Sigmoid colon (tissue), 7 donors: ENCODE measurements around the gene ALG10. TPM values are rescaled to one million over a fixed set of nuclear protein-coding genes. Genes with fewer than 3 reads are reported as not detected.
"Not testable (repeated sequence)": the region's sequence is repeated elsewhere in the genome, so short reads cannot be mapped to it uniquely, and the experiment has no call there.

Experiments
- DNase-seq: peaks from one replicate; pipeline ENCODE4 v3.0.0-alpha.2; 2019
- H3K27ac ChIP-seq, 4 donors: fragments of 200-600 bp; sonication (generic); one replicate each; pipeline ENCODE4 v1.5.1; 2016 to 2019; ENCODE audit warnings: mild to moderate bottlenecking in 1 of 4
- H3K27me3 ChIP-seq, 3 donors: fragments of 200-600 bp; sonication (generic); one replicate each; pipeline ENCODE4 v1.5.1; 2019; ENCODE audit warnings: mild to moderate bottlenecking in 1 of 3
- H3K36me3 ChIP-seq, 4 donors: fragments of 200-600 bp; sonication (generic); one replicate each; pipeline ENCODE4 v1.5.1; 2016 to 2019
- H3K4me1 ChIP-seq, 4 donors: fragments of 200-600 bp; sonication (generic); one replicate each; pipeline ENCODE4 v1.5.1; 2017 to 2019
- H3K4me3 ChIP-seq, 4 donors: fragments of 200-600 bp; sonication (generic); one replicate each; pipeline ENCODE4 v1.5.1; 2017 to 2019; ENCODE audit warnings: mild to moderate bottlenecking in 2 of 4, moderate library complexity in 1 of 4
- H3K9me3 ChIP-seq, 4 donors: fragments of 200-600 bp in 3 of 4; sonication (generic) in 3 of 4; one replicate each; pipeline versions ENCODE4 v1.5.1 to v1.6.1; 2013 to 2019
- CTCF ChIP-seq, 4 experiments: fragments of 450-650 bp in 3 of 4; fragments of 200-600 bp in 1 of 4; IDR thresholded peaks; one replicate each; pipeline ENCODE4 v1.5.1; 2016 to 2019; ENCODE audit warnings: antibody characterized with exemption in 4 of 4, mild to moderate bottlenecking in 3 of 4, moderate library complexity in 2 of 4
- EP300 ChIP-seq, 4 donors: sonication (generic); formaldehyde crosslinking; IDR thresholded peaks; one replicate each; pipeline ENCODE4 v1.6.1; 2017; ENCODE audit warnings: antibody characterized with exemption in 4 of 4
- POLR2A ChIP-seq, 2 donors: fragments of 450-650 bp; IDR thresholded peaks; one replicate each; pipeline ENCODE4 v1.6.1; 2016; ENCODE audit warnings: antibody characterized with exemption in 2 of 2, mild to moderate bottlenecking in 2 of 2, moderate library complexity in 2 of 2
- POLR2AphosphoS5 ChIP-seq, 4 donors: sonication (generic); formaldehyde crosslinking; IDR thresholded peaks; one replicate each; pipeline ENCODE4 v1.6.1; 2017; ENCODE audit warnings: antibody characterized with exemption in 4 of 4
- WGBS, 2 donors: extraction: QIAGEN DNeasy Blood & Tissue Kit; methylation state at CpG; one replicate each; pipeline ENCODE4 v1.1.7; 2013; 5-methylcytosine and 5-hydroxymethylcytosine counted together
- intact Hi-C: fragments of 100-400 bp; cut with DNase I; formaldehyde crosslinking; loops from one replicate; pipeline ENCODE4 v1.15.1; 2023
- polyA plus RNA-seq, 3 donors: library from polyadenylated mRNA; stranded (reverse); fragments of 200-250 nt; gene quantifications; one replicate each; pipeline ENCODE4 v1.2.3, GENCODE V29; 2013
- total RNA-seq, 4 donors: library from RNA; depleted of rRNA; stranded (reverse); fragments of >200 nt; gene quantifications; one replicate each; pipeline ENCODE4 v1.1.0, GENCODE V29; 2016
- donor health status: healthy with polysubstance abuse.
- donor health status: Bipolar disorder and iron deficiency.
- donor health status: healthy.

The ALG10 gene
- total and polyA plus RNA-seq, 7 donors: 1.6 to 7.9 (median 4.3) TPM; not detected in 1

- Histone ChIP-seq H3K9me3 (no peaks in the 10 kb centered on the region), H3K4me3 (no peak overlapping the region), H3K36me3 (no peaks in the 10 kb centered on the region), H3K27me3 (no peaks in the 10 kb centered on the region), H3K27ac (no peak overlapping the region), H3K4me1 (no peaks in the 10 kb centered on the region)
- intact Hi-C loops: no loop called here
- DNase-seq: no peak
- 66 to 68% methylated on average over 3 of the region's 3 CpGs for WGBS, 2 donors
- TF ChIP-seq POLR2AphosphoS5 (IDR thresholded peaks at IDR 0.05) (no peak), EP300 (IDR thresholded peaks at IDR 0.05) (no peak), CTCF (IDR thresholded peaks at IDR 0.05) (no peak), POLR2A (IDR thresholded peaks at IDR 0.05) (no peak)
These were observed 33.4 kb upstream of the ALG10 start for GRCh38 chr12:33988913-33989312.

GRCh38 chr12:33994857-33995808, 27.2 kb upstream of the ALG10 start:
- H3K4me3 ChIP-seq: no peak overlapping the region
- TF ChIP-seq POLR2AphosphoS5 (IDR thresholded peaks at IDR 0.05): no peak
- TF ChIP-seq CTCF (IDR thresholded peaks at IDR 0.05): no peak
- TF ChIP-seq POLR2A (IDR thresholded peaks at IDR 0.05): no peak
- TF ChIP-seq EP300 (IDR thresholded peaks at IDR 0.05): no peak
- no peaks in the 10 kb centered on the region for H3K4me1 ChIP-seq
- WGBS, 2 donors: 52 to 84% methylated on average over 4 of the region's 4 CpGs
- H3K36me3 ChIP-seq: no peaks in the 10 kb centered on the region
- H3K9me3 ChIP-seq: no peaks in the 10 kb centered on the region
- H3K27ac ChIP-seq: no peak overlapping the region
- no peaks in the 10 kb centered on the region for H3K27me3 ChIP-seq
- intact Hi-C loops: no loop called here
- no peak for DNase-seq

- DNase-seq, H3K27ac ChIP-seq, H3K4me3 ChIP-seq, intact Hi-C loops, H3K4me1 ChIP-seq, H3K9me3 ChIP-seq, H3K27me3 ChIP-seq, H3K36me3 ChIP-seq: not testable (repeated sequence)
These were observed 13.5 kb upstream of the ALG10 start for GRCh38 chr12:34008835-34009234.

- 81 to 86% methylated on average over 3 of the region's 3 CpGs for WGBS, 2 donors
- DNase-seq: no peak
- intact Hi-C loops: no loop called here
- Histone ChIP-seq H3K27me3 (no peaks in the 10 kb centered on the region), H3K4me3 (no peak overlapping the region), H3K4me1 (peaks cover 0 to 3% (median 2%) of the 10 kb centered on the region in 4 donors), H3K9me3 (no peaks in the 10 kb centered on the region), H3K36me3 (no peaks in the 10 kb centered on the region), H3K27ac (no peak overlapping the region)
- TF ChIP-seq CTCF (IDR thresholded peaks at IDR 0.05) (no peak), EP300 (IDR thresholded peaks at IDR 0.05) (no peak)
These were observed 5.9 kb upstream of the ALG10 start for GRCh38 chr12:34016361-34016760.

- no peaks in the 10 kb centered on the region for H3K27me3 ChIP-seq
- H3K27ac ChIP-seq: peak overlapping the region in 2 of 4 donors; percentile 80 to 87
- H3K4me3 ChIP-seq: no peak overlapping the region
- H3K4me1 ChIP-seq: peaks cover 0 to 18% (median 11%) of the 10 kb centered on the region in 4 donors
- H3K9me3 ChIP-seq: no peaks in the 10 kb centered on the region
- peaks cover 0 to 6% (median 0%) of the 10 kb centered on the region in 4 donors for H3K36me3 ChIP-seq
- WGBS, 2 donors: 88 to 98% methylated on average over 1 of the region's 1 CpG
- intact Hi-C loops: loop anchor here (2.0 kb wide), 1 partner anchor 1346 kb away; no protein-coding TSS in a partner anchor
- DNase-seq: no peak
- TF ChIP-seq EP300 (IDR thresholded peaks at IDR 0.05) (no peak), POLR2AphosphoS5 (IDR thresholded peaks at IDR 0.05) (no peak)
These were observed 1.2 kb upstream of the ALG10 start for GRCh38 chr12:34021071-34021470.

GRCh38 chr12:34027661-34028060, 5.4 kb downstream of the ALG10 start:
- H3K27me3 ChIP-seq, intact Hi-C loops, H3K9me3 ChIP-seq, DNase-seq, H3K4me3 ChIP-seq, H3K27ac ChIP-seq: not testable (repeated sequence)
- Histone ChIP-seq H3K4me1 (peaks cover 0 to 11% (median 5%) of the 10 kb centered on the region in 4 donors), H3K36me3 (peaks cover 0 to 15% (median 2%) of the 10 kb centered on the region in 4 donors)
- 81 to 85% methylated on average over 2 of the region's 2 CpGs for WGBS, 2 donors
